ENCODE measurements around the gene HSPA8. TPM values are rescaled to one million over a fixed set of nuclear protein-coding genes. Genes with fewer than 3 reads are reported as not detected.

Gene HSPA8
- 799 and 807 TPM in 2 replicates for total RNA-seq (2013; cell fraction: nucleolus; rRNA removed)
- total RNA-seq (2014; rRNA removed) (2,142 and 2,298 TPM in 2 replicates), total RNA-seq (2014; rRNA removed; fragmentation: Illumina TruSeq; extraction: Trizol) (2,450 and 2,735 TPM in 2 replicates), total RNA-seq (2021) (1,578 and 1,698 TPM in 2 replicates), polyA plus RNA-seq (2011; rRNA removed) (2,716 and 3,205 TPM in 2 replicates), polyA plus RNA-seq (2014; fragmentation: Illumina TruSeq; extraction: Trizol) (2,458 and 3,035 TPM in 2 replicates), polyA plus RNA-seq (2014; fragmentation: Nextera tagmentation; extraction: Ambion mirVana) (1,000 to 10,000 TPM; 1,190 to 1,772 TPM), polyA plus RNA-seq (2014; rRNA removed) (1,683 and 2,365 TPM in 2 replicates), polyA plus RNA-seq (2016; fragmentation: Nextera tagmentation; extraction: Ambion mirVana) (1,000 to 10,000 TPM; 1,900 to 1,949 TPM), polyA minus RNA-seq (2011; rRNA and poly(A)+ RNA removed) (3,706 and 4,126 TPM in 2 replicates), Bru-seq, nascent RNA (percentile 99 among the genes with signal in this experiment), BruChase-seq, experiment 1, labeled RNA remaining after a 6-hour chase (percentile 100 among the genes with signal in this experiment), BruChase-seq, experiment 2, labeled RNA remaining after a 2-hour chase (percentile 100 among the genes with signal in this experiment)
- 729 TPM for polyA plus RNA-seq (2011; ENCODE audit: low read depth)
- 2,085 and 3,267 TPM in 2 replicates for polyA plus RNA-seq (2011; cell fraction: cytosol; rRNA removed)
- polyA plus RNA-seq (2011; cell fraction: nucleus; rRNA removed): 2,060 and 2,197 TPM in 2 replicates
- 1,101 and 1,128 TPM in 2 replicates for polyA plus RNA-seq (2012)
- 616 and 823 TPM in 2 replicates for polyA minus RNA-seq (2011; cell fraction: cytosol; rRNA and poly(A)+ RNA removed)
- 785 and 1,054 TPM in 2 replicates for polyA minus RNA-seq (2011; cell fraction: nucleus; rRNA and poly(A)+ RNA removed)
- long read RNA-seq, experiment 1, transcript HSPA8-224 (9 exons, 2,463 nt): major isoform, 3,885 of 4,836 reads
- long read RNA-seq, experiment 1, transcript HSPA8-203 (4 exons, 963 nt): minor isoform, 5 of 4,836 reads
- long read RNA-seq, experiment 1, transcript HSPA8-208 (3 exons, 740 nt): minor isoform, 585 of 4,836 reads
- long read RNA-seq, experiment 1, transcript HSPA8-201 (8 exons, 2,186 nt): minor isoform, 95 of 4,836 reads
- long read RNA-seq, experiment 1, partial matches to known transcripts: 117 of 4,836 reads
- long read RNA-seq, experiment 1, other reads (novel, unspliced or antisense): 139 of 4,836 reads
- long read RNA-seq, experiment 2, transcript HSPA8-203 (4 exons, 963 nt): minor isoform, 30 of 37,202 reads
- long read RNA-seq, experiment 2, transcript HSPA8-222 (6 exons, 1,884 nt): minor isoform, 109 of 37,202 reads
- long read RNA-seq, experiment 2, transcript HSPA8-224 (9 exons, 2,463 nt): major isoform, 35,952 of 37,202 reads
- long read RNA-seq, experiment 2, transcript HSPA8-201 (8 exons, 2,186 nt): minor isoform, 164 of 37,202 reads
- long read RNA-seq, experiment 2, partial matches to known transcripts: 505 of 37,202 reads
- long read RNA-seq, experiment 2, other reads (novel, unspliced or antisense): 385 of 37,202 reads

GRCh38 chr11:123061403-123062157, at the start of gene HSPA8:
TSS of gene HSPA8 (minus strand) at chr11:123062136. CDS start at chr11:123061324, 812 bp downstream.
- 1% methylated on average over 45 of the region's 45 CpGs for WGBS (ENCODE audit: insufficient coverage, insufficient replicate concordance, low lambda C conversion rate, missing lambda C conversion rate)
- peak within 1 kb of the TSS; percentile 98 for H3K4me2 ChIP-seq (ENCODE audit: control insufficient read depth, insufficient read depth)
- peaks cover 23% of the 10 kb centered on the region; the same call in 1 of the 2 replicates for H4K20me1 ChIP-seq (ENCODE audit: control insufficient read depth, insufficient read depth)
- peak within 1 kb of the TSS; percentile 98 for H3K9ac ChIP-seq (ENCODE audit: control insufficient read depth, insufficient read depth, low read length)
- ChIA-PET POLR2A (interaction anchor here (0.6 to 3.8 kb wide), 30 partner anchors 8 to 1781 kb away, joined by 3 to 10 read pairs (median 4); no protein-coding TSS in a partner anchor), SMC1A (ENCODE audit: uncharacterized antibody, unreplicated experiment) (interaction anchor here (0.7 to 3.0 kb wide), 6 partner anchors 9 to 208 kb away, joined by 3 to 25 read pairs (median 4); no protein-coding TSS in a partner anchor), CTCF (interaction anchor here (0.7 to 11.6 kb wide), 6 partner anchors 9 to 265 kb away, joined by 3 to 387 read pairs (median 23); no protein-coding TSS in a partner anchor), RAD21 (ENCODE audit: unreplicated experiment) (interaction anchor here (0.6 to 1.4 kb wide), 16 partner anchors 8 to 515 kb away, joined by 3 to 9 read pairs (median 3); no protein-coding TSS in a partner anchor)
- H3K4me3 ChIP-seq: peak within 1 kb of the TSS; percentile 94
- no peaks in the 10 kb centered on the region; the same call in 2 of the 3 replicates for H3K9me3 ChIP-seq (replicated peaks; ENCODE audit: control insufficient read depth, insufficient read depth, low read length)
- no TSS peak for BruUV-seq (replicated peaks)
- peaks cover 25 to 40% of the 10 kb centered on the region in 2 experiments for H3K36me3 ChIP-seq (ENCODE audit: control insufficient read depth in 2 of 2, insufficient read depth in 2 of 2, low read length in 1 of 2)
- peaks cover 14% of the 10 kb centered on the region; the same call in 1 of the 2 replicates for H3K4me1 ChIP-seq (ENCODE audit: control insufficient read depth, insufficient read depth, low read length)
- in situ Hi-C loops (cut with MboI) (loop anchor here (25.0 kb wide), 1 partner anchor 1599 kb away; the partner anchor contains the start of genes SORL1 and SORL1-AS1), intact Hi-C loops (cut with micrococcal nuclease; ENCODE audit: unreplicated experiment) (loop anchor here (5.0 to 10.0 kb wide), 2 partner anchors 343 to 1769 kb away; partner anchors contain the start of gene SC5D)
- DNase-seq (ENCODE audit: low read depth, low spot score): no peak
- no peaks in the 10 kb centered on the region for H3K27me3 ChIP-seq (replicated peaks in 1 of 2; ENCODE audit: control insufficient read depth in 2 of 2, insufficient read depth in 2 of 2, low read length in 1 of 2)
- peak; percentile 45 for ATAC-seq
- FAIRE-seq: no peak
- H3K27ac ChIP-seq (ENCODE audit: control insufficient read depth, insufficient read depth): peak within 1 kb of the TSS; percentile 100
- peak within 1 kb of the TSS; percentile 55 for H2AFZ ChIP-seq (ENCODE audit: control insufficient read depth, low read depth, low read length)
- H3K79me2 ChIP-seq (ENCODE audit: control insufficient read depth, insufficient read depth, low read length): peaks cover 77% of the 10 kb centered on the region
- TF ChIP-seq NFYA (IDR thresholded peaks at IDR 0.05; ENCODE audit: borderline replicate concordance, low read depth, low read length): no peak
- TF ChIP-seq SIN3A (IDR thresholded peaks at IDR 0.05; ENCODE audit: low read depth, low read length): peak; percentile 58
- no peak for TF ChIP-seq ELK1 (IDR thresholded peaks at IDR 0.05; ENCODE audit: low read depth, low read length)
- no peak for TF ChIP-seq E4F1 (IDR thresholded peaks at IDR 0.05; ENCODE audit: borderline replicate concordance, partially characterized antibody)
- no peak for TF ChIP-seq WRNIP1 (IDR thresholded peaks at IDR 0.05; ENCODE audit: borderline replicate concordance, low read depth, low read length)
- TF ChIP-seq CBX3 (IDR thresholded peaks at IDR 0.05; ENCODE audit: borderline replicate concordance, low read depth): no peak
- no peak for TF ChIP-seq E2F4 (IDR thresholded peaks at IDR 0.05; ENCODE audit: low read depth, low read length)

All from GM12878 (cell line).